Measurements from ENCODE around the gene LRRC2.
"Not testable (repeated sequence)": the region's sequence is repeated elsewhere in the genome, so short reads cannot be mapped to it uniquely, and the experiment has no call there.

LRRC2 gene

DNA sequence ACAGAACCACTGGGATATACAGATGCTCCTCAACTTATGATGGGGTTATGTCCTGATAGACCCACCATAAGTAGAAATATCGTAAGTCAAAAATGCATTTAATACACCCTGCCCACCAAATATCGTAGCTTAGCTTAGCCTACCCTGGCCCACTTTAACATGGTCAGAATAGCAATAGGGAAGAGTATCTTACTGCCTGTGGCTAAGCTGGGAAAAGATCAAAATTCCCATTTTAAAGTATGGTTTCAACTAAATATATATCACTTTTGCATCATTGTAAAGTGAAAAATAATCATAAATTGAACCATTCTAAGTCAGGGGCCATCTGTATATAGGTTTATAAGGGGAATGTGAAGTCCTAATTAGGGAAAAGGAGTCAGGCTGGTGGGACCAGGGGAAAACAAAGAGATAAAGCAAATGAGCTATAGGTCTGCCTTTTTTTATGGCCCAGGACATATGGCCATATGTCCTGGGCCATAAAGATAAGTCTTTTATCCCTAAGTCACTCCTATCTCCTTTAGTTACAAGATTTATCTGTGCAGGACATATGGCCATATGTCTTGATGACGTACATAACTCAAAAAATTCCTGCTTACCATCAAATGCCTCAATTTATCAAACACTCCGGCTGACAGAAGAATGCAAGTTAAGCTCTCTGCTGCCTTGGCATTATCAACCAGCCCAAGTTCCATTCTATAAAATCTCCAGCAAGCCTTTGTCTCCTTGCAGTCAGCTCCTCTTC is 57.1 kb downstream of the LRRC2 start:
- DNase-seq (ENCODE audit: low read depth, low spot score), result no peak
- no peak overlapping the region for H3K4me3 ChIP-seq (ENCODE audit: low read length)

GRCh38 chr3:46506526-46506925 is 59.6 kb downstream of the LRRC2 start:
- H3K4me3 ChIP-seq (ENCODE audit: low read length), result no peak overlapping the region
- no peak for DNase-seq (ENCODE audit: low read depth, low spot score)

DNA sequence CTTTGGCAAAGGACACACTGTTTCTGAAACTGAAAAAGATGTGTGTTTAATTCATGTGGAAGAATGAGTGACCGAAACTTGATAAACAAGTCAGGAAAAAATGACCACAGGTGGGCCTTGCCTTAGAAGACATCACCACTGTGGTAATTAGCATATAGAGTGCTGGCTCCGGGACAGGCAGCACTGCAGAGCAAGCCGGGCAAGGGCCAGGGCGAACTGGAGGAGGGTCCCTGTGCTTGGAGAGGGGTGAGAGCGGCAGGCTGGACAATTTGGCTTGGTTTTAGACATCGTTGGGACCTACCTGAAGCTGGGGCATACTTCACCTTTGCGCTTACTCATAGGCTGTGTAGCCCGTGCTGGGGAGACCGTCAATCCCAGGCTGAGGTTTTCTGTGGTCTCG is 60.1 kb downstream of the LRRC2 start:
- no peak overlapping the region for H3K4me3 ChIP-seq (ENCODE audit: low read length)

DNA sequence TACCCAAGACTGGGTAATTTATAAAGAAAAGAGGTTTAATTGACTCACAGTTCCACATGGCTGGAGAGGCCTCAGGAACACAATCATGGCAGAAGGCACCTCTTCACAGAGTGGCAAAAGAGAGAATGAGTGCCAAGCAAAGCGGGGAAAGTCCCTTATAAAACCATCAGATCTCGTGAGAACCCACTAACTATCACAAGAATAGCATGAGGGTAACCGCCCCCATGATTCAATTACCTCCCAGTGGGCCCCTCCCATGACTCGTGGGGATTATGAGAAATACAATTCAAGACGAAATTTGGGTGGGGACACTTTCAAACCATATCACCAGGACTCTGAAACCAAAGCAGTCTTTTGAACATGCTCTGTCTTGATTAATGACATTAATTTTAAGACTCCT is 61.3 kb downstream of the LRRC2 start:
- no peak overlapping the region for H3K4me3 ChIP-seq (ENCODE audit: low read length)
- DNase-seq (ENCODE audit: low read depth, low spot score), result no peak

More for the DNA sequence above, 60.1 kb downstream of the LRRC2 start:
- DNase-seq (ENCODE audit: low read depth, low spot score), result no peak

DNA sequence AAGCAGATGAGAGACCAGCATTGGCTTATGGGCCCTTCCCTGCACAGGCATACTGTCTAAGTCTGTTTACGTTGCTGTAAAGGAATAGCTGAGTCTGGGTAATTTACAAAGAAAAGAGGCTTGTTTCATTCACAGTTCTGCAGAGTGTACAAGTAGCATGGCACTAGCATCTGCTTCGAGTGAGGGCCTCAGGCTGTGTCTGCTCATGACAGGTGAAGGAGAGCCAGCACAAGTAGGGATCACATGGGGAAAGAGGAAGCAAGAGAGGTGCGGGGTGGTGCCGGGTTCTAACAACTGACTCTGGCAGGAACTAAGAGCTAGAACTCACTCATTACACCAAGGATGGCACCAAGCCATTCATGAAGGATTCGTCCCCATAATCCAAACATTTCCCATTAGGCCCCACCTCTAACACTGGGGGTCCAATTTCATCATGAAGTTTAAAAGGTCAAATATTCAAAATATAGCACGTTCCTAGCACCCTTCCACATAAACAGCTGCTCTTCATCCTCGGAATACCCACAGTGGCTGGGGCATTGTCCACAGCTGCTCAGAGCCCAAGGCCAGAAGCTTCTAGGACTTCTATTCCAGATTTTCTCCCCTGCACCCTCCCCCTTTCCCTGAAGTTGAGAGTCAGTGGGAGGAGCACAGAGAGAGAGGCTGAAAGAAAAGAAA is 62.8 kb downstream of the LRRC2 start:
- H3K4me3 ChIP-seq (ENCODE audit: low read length), result no peak overlapping the region
- DNase-seq (ENCODE audit: low read depth, low spot score), result no peak

DNA sequence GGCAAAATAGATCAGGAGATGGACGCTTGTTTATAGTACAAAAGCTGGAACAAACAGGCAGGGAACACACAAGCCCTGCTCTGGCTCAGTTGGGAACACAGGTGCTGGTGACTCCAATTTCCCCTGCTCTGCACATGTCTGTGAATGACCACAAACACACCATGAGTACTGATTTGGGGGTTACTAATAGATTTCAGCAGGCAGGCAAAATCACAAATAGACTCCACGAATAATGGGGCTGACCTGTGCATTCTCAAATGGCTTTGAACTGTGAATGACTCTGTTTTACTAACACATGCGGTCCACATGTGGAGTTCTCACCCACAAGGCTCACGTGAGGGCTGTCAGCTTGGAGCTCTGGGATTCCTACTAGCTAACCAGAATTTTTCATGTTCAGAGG is 64.4 kb downstream of the LRRC2 start:
- no peak for DNase-seq (ENCODE audit: low read depth, low spot score)
- no peak overlapping the region for H3K4me3 ChIP-seq (ENCODE audit: low read length)

DNA sequence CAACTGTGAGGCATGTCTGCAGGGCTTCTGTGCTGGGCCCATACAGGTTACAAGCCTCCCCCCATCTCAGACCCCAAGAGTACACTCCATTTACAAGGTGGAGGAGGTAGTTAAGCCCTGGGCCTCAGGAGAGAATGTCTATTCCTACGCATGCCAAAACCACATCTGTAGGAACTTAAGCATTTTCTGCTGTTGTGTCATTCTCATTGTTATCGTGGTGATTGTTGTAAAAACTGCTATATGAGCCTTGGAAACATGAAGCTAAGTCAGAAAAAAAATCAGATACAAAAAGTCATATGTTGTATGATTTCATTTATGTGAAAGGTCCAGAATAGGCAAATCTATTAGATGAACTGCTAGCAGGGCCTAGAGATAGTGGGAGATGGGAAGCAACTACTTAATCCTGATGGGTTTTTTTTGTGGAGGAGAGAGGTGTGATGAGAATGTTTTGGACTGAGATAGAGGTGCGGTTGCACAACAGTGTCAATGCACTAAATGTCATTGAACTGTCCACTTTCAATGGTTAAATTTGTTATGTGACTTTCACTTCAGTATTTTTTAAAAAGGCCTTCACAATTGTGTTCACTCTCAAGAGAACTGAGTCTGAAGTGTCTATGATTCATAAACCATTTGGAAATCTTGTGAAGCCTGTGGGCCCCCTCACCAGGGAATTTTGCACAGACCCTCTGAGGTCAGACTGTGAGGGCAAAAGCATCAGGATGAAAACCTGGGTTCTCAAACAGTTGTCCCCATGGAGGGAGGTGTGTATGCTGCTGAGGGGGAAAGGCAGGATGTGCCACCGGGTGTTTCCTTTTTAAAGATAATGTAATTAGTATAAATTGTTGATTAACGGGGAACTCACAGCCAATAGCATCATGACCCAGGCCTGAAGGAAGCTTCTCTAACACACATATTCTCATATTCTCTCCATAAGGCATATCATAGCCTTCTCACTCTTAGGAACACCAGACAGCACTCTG is 65.2 kb downstream of the LRRC2 start:
- DNase-seq (ENCODE audit: low read depth, low spot score), result peak; percentile 67
- H3K4me3 ChIP-seq (ENCODE audit: low read length), result no peak overlapping the region

DNA sequence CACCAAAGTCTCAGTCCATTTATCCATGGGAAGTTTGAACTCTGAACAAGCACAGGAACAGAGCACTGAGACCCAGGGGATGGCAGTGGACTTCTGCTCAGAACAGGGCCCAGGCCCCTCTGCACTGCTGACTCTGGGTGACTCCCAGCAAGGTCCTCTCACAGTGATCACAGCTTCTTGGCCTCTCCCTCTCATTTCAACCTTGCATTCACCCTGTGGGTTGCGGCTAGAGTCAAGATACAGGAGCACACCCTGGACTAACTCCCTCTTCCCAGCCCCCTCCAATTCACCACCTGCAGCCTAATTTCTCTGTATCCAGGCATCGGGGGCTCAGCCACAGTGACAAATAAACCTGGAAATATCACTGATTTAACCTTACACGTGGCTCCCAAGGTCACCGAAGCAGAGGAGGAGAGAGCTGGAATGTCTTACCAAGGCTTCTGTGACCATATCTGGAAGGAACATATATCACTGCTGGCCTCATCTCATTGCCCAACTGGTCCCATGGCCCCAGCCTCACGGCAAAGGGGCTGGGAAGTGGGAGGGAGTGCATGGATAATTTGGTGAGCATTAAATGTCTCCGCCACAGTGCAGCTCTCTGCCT is 67.1 kb downstream of the LRRC2 start:
- no peak overlapping the region for H3K4me3 ChIP-seq (ENCODE audit: low read length)
- DNase-seq (ENCODE audit: low read depth, low spot score), result no peak

- DNase-seq (ENCODE audit: low read depth, low spot score), result no peak
- no peak within 1 kb of the TSS for H3K4me3 ChIP-seq (ENCODE audit: low read length)
These were observed 68.4 kb downstream of the LRRC2 start, which contains the start of gene RTP3 for GRCh38 chr3:46497556-46498265. RTP3 (plus strand) TSS chr3:46497976; CDS start chr3:46498063, 87 bp downstream.

DNA sequence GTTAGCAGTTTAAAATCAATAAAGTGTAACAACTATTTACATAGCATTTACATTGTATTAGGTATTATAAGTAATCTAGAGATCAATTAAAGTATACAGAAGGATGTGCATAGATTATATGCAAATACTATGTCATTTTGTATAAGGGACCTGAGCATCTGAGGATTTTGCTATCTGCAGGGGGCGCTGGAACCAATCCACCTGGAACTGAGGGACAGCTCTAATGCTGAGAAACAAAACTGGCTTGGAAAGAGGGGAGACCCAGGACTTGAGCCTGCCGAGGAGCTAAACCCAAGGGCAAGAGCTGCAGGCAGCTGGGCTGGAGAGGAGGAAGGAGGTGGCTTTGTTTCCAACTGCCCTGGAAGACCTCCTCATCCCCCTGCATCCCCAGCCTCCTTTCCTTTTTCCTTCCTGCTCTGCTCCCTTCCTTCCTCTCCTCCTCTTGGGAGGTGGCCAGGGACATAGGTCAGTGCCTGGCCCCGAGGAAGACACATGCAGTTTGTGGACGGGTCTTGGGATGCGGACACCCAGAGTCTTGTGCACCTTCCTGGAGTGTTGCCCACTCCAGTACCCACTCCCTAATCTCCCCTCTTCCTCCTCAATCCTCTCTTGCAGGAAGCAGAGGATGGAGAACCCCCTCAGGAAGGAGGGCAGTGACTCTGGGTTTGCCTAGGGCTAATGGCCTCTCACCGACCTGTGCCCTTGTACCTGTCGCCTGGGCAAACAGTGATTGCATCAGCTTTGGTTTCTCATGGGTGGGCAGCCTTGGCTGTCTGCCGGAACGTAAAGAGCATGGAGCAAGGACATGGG is 69.2 kb downstream of the LRRC2 start:
- no peak overlapping the region for H3K4me3 ChIP-seq (ENCODE audit: low read length)
- DNase-seq (ENCODE audit: low read depth, low spot score), result peak; percentile 35

DNA sequence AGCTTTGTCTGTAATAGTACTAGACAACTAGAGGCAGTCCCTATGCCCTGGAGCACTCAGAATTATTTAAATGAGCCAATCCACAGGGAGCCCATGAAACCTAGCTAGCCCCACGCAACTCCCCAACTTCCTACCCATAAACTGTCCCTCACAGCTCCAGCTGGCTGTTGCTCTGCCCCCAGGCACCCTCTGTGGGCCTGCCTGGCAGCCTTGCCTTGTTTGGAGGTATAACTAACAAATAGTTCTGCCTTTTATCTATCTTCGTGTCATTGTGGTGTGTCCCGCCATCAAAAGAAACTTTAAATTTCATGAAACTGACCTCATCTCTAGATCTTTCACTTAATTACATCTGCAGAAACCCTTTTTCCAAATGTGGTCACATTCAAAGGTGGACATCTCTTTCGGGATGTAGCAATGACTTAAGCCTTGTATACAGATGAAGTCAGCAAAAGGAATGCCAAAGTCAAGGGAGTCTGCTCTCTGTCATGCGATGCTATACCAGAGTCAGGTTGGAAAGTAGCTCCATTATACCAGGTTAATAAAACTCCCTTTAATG is 70.1 kb downstream of the LRRC2 start:
- no peak overlapping the region for H3K4me3 ChIP-seq (ENCODE audit: low read length)
- no peak for DNase-seq (ENCODE audit: low read depth, low spot score)

DNA sequence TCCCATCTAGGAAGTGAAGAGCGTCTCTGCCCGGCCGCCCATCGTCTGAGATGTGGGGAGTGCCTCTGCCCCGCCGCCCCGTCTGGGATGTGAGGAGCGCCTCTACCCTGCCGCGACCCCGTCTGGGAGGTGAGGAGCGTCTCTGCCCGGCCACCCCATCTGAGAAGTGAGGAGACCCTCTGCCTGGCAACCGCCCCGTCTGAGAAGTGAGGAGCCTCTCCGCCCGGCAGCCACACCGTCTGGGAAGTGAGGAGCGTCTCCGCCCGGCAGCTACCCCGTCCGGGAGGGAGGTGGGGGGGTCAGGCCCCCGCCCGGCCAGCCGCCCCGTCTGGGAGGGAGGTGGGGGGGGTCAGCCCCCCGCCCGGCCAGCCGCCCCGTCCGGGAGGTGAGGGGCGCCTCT is 71.6 kb downstream of the LRRC2 start:
- H3K4me3 ChIP-seq (ENCODE audit: low read length); DNase-seq (ENCODE audit: low read depth, low spot score): not testable (repeated sequence)

- no peak for DNase-seq (ENCODE audit: low read depth, low spot score)
- no peak overlapping the region for H3K4me3 ChIP-seq (ENCODE audit: low read length)
These were observed 73.1 kb downstream of the LRRC2 start for GRCh38 chr3:46492890-46493547.

DNA sequence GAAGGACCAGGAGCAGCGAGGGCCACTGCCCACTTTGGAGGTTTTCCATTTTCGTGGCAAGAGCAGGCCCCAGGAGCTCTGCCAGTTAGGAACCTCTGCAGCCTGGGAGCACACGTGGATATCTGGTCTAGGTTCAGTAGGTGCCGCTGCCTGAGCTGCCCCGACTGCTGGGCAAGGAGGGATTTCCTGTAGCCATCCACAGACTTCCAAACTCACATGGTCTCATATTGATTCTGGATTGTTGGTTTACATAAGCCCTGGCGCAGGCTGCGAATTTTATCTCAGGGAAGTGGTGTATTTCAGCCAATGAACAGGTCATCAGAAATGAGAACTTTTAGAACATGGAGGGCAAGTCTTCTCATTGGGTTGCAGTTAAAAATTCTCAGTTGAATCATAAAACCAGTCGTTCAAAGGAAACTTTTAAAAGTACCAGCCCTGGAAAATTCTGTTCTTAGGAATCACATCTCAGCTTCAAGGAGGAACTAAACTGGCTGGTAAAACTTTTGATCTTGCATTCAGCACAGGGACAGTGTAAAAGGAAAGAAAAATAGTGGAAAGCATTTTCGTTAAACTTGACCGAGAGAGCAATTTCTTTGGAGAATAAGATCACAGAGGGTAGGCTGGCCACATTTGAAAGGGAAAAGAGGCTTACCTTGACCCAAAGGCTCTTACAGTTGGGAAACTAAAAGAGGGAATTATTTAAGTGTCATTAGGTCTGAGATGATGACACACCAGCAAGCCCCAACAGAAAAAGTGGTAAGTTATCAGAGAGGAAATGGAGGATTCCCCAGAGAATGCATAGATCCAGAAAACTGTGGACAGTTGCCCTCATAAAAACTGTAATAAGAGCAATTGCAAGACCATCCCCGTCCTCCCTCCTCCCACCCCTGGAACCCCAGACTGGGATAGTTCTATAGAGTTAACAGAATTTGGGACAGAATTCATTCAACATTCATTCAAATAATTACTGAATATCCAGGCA is 74.7 kb downstream of the LRRC2 start:
- no peak overlapping the region for H3K4me3 ChIP-seq (ENCODE audit: low read length)
- no peak for DNase-seq (ENCODE audit: low read depth, low spot score)

DNA sequence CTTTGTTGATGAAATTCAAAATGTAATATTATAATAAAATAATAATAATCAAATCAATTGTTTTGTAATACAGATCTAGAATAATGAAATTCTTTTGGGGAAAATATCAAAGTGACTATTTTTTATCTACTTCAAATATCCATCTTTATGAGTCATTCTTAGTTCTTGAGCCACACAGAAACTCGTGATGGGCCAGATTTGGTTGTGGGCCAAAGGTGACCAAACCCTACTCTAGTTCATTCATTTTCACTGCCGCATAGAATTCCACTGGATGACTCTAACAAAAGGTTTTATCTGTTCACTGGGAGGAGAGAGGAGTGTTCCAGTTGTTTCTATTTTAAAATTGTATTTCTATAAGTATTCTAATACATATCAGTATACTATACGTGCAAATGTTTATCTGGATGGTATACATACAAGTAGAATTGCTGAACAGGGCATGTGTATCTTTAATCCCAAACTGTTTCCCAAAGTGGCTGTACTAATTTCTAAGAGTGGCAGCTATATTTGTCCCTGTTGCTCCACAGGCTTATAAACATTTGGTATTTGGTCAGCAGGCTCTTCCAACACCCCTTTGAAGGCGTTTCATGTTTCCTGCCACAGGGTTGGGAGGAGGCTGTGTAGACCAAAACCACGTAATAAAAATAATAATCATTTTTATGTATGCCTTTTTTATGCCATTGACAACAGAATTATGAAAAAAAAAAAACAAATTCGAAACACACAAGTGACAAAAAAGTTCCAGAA is 75.6 kb downstream of the LRRC2 start:
- H3K4me3 ChIP-seq (ENCODE audit: low read length), result no peak overlapping the region
- DNase-seq (ENCODE audit: low read depth, low spot score), result no peak
